HEK293T (cell line): ENCODE results near the gene ZNF830.

Experiments
- ARNT ChIP-seq: fragments of 450-650 bp; IDR thresholded peaks from 2 replicates; pipeline ENCODE4 v1.6.1; 2017; ENCODE audit warnings: mild to moderate bottlenecking
- BHLHE40 ChIP-seq: fragments of 450-650 bp; IDR thresholded peaks from 2 replicates; pipeline ENCODE4 v1.6.1; 2016; ENCODE audit warnings: mild to moderate bottlenecking, moderate library complexity, borderline replicate concordance
- CTBP1 ChIP-seq: fragments of 450-650 bp; IDR thresholded peaks from 2 replicates; pipeline ENCODE4 v1.6.1; 2016; ENCODE audit warnings: borderline replicate concordance
- ELF4 ChIP-seq: fragments of 450-650 bp; IDR thresholded peaks from 2 replicates; pipeline ENCODE4 v1.6.1; 2017; ENCODE audit warnings: antibody characterized with exemption
- FOXA1 ChIP-seq: fragments of 450-650 bp; IDR thresholded peaks from 2 replicates; pipeline ENCODE4 v1.6.1; 2016; ENCODE audit warnings: mild to moderate bottlenecking
- FOXK2 ChIP-seq: fragments of 450-650 bp; IDR thresholded peaks from 2 replicates; pipeline ENCODE4 v1.6.1; 2016; ENCODE audit warnings: mild to moderate bottlenecking
- HDGF ChIP-seq: fragments of 450-650 bp; IDR thresholded peaks from 2 replicates; pipeline ENCODE4 v1.6.1; 2017; ENCODE audit warnings: antibody characterized with exemption, borderline replicate concordance
- SP1 ChIP-seq: fragments of 450-650 bp; IDR thresholded peaks from 2 replicates; pipeline ENCODE4 v1.6.1; 2017
- SUZ12 ChIP-seq: fragments of 450-650 bp; IDR thresholded peaks from 2 replicates; pipeline ENCODE4 v1.6.1; 2016; ENCODE audit warnings: mild to moderate bottlenecking
- ZNF384 ChIP-seq: fragments of 450-650 bp; IDR thresholded peaks from 2 replicates; pipeline ENCODE4 v1.6.1; 2016

- TF ChIP-seq SP1 (no peak), ZNF384 (no peak), FOXK2 (0 out of 2 replicates have a peak, but pooled peaks have one; percentile 40), CTBP1 (peak; percentile 98), ARNT (peak; percentile 90), SUZ12 (no peak), HDGF (no peak), BHLHE40 (0 out of 2 replicates have a peak, but pooled peaks have one; percentile 31), FOXA1 (no peak), ELF4 (no peak)
Measured at GRCh38 chr17:34981538-34982241, 20.4 kb downstream of the ZNF830 start.
